SU-DHL-6 (cell line): ENCODE data around the gene PI4KA.
"Not testable (repeated sequence)": the region's sequence is repeated elsewhere in the genome, so short reads cannot be mapped to it uniquely, and the experiment has no call there.

Source experiments
- H2AFZ ChIP-seq: fragments of 200-600 bp; sonication (generic); 2 replicates; pipeline ENCODE4 v1.6.1; 2014; ENCODE audit warnings: low read depth, mild to moderate bottlenecking, moderate library complexity, mixed read lengths, antibody characterized with exemption, low read length; ENCODE audit not compliant: severe bottlenecking
- H3F3A ChIP-seq: fragments of 200-600 bp; shearing (Covaris generic); 2 replicates; pipeline ENCODE4 v1.6.0; 2016; ENCODE audit warnings: antibody characterized with exemption, mild to moderate bottlenecking; ENCODE audit not compliant: insufficient read depth
- H3K27ac ChIP-seq: fragments of 200-600 bp; sonication (generic); 2 replicates; pipeline ENCODE4 v1.5.1; 2016; ENCODE audit warnings: low read depth, mild to moderate bottlenecking, low read length, moderate library complexity, mixed read lengths
- H3K27me3 ChIP-seq: fragments of 200-600 bp; sonication (generic), shearing (Covaris generic); 2 replicates; pipeline ENCODE4 v1.6.0; 2014; ENCODE audit warnings: mild to moderate bottlenecking, low read length
- H3K36me3 ChIP-seq: fragments of 200-600 bp; sonication (generic); 2 replicates; pipeline ENCODE4 v1.6.1; 2014; ENCODE audit warnings: mild to moderate bottlenecking, low read length, mixed read lengths
- H3K4me2 ChIP-seq: fragments of 300-600, 200-600 bp; shearing (Covaris generic), sonication (generic); 2 replicates; pipeline ENCODE4 v1.6.0; 2014; ENCODE audit warnings: low read length, low read depth, mild to moderate bottlenecking; ENCODE audit not compliant: poor library complexity, severe bottlenecking
- H3K4me3 ChIP-seq: fragments of 200-600 bp; sonication (generic); 2 replicates; pipeline ENCODE4 v1.5.1; 2014; ENCODE audit warnings: antibody characterized with exemption, low read length, mild to moderate bottlenecking, mixed read lengths; ENCODE audit not compliant: insufficient read depth, poor library complexity, severe bottlenecking
- H3K79me2 ChIP-seq: fragments of 200-600 bp; sonication (generic); 2 replicates; pipeline ENCODE4 v1.6.1; 2014; ENCODE audit warnings: mild to moderate bottlenecking, low read length, moderate library complexity; ENCODE audit not compliant: insufficient read depth
- H3K9ac ChIP-seq: fragments of 200-600 bp; sonication (generic); 2 replicates; pipeline ENCODE4 v1.7.0; 2014; ENCODE audit warnings: mild to moderate bottlenecking, low read length
- H3K9me2 ChIP-seq: fragments of 200-600 bp; sonication (generic); replicated peaks from 2 replicates; pipeline ENCODE4 v1.6.1; 2014; ENCODE audit warnings: low read length; ENCODE audit not compliant: insufficient read depth
- H3K9me3 ChIP-seq: fragments of 200-600 bp; sonication (generic); 2 replicates; pipeline ENCODE4 v1.6.1; 2014; ENCODE audit warnings: low read length, mixed read lengths; ENCODE audit not compliant: insufficient read depth
- H4K20me1 ChIP-seq: fragments of 200-600 bp; sonication (generic); 2 replicates; pipeline ENCODE4 v1.6.1; 2014; ENCODE audit warnings: low read depth, mild to moderate bottlenecking, antibody characterized with exemption, low read length, moderate library complexity, mixed read lengths
- CTCF ChIP-seq: fragments of 200-600 bp; sonication (generic); IDR thresholded peaks from one replicate; pipeline ENCODE4 v1.5.1; 2017; ENCODE audit warnings: antibody characterized with exemption, mild to moderate bottlenecking, low read length, moderate library complexity; ENCODE audit not compliant: insufficient read depth, poor library complexity, severe bottlenecking
- EZH2phosphoT487 ChIP-seq: fragments of 200-600 bp; sonication (generic), shearing (Covaris generic); conservative IDR thresholded peaks from 2 replicates; pipeline ENCODE4 v1.6.1; 2018; ENCODE audit warnings: mild to moderate bottlenecking, antibody characterized with exemption, low read length, moderate library complexity, mixed read lengths

PI4KA gene

GRCh38 chr22:20834206-20834605 is 24.4 kb downstream of the PI4KA start:
- Histone ChIP-seq H3K4me2 (no peak overlapping the region), H2AFZ (no peak overlapping the region), H3K27ac (no peak overlapping the region), H3K36me3 (no peaks in the 10 kb centered on the region), H4K20me1 (no peaks in the 10 kb centered on the region), H3K9ac (no peak overlapping the region), H3K9me3 (no peaks in the 10 kb centered on the region), H3K9me2 (no peaks in the 10 kb centered on the region), H3K4me3 (no peak overlapping the region), H3K79me2 (peaks cover 9% of the 10 kb centered on the region), H3K27me3 (no peaks in the 10 kb centered on the region), H3F3A (no peaks in the 10 kb centered on the region)
- TF ChIP-seq EZH2phosphoT487 (no peak), CTCF (no peak)

DNA sequence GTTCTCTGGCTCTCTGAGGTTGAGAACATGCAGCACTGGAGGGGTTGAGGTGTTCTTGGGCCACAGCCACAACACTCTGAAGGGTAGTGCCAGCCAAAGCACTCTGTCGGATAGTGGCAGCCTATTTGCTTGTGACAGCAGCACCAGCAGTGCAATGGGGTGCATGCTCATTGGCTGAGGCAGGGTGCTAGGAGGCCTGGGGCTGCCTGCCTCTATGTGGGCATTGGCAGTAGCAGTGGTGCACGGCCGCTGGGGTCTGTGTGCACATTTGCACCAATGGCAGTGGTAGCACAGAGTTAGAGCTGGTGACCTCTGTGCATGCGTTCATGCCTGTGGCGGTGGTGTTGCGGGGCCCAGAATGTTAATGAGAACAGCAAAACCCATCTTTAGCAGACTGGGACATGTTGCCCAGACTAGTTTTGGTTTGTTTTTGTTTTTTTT is 25.4 kb downstream of the PI4KA start:
- H3K9me2 ChIP-seq = no peaks in the 10 kb centered on the region
- no peaks in the 10 kb centered on the region for H3F3A ChIP-seq
- no peak overlapping the region for H3K9ac ChIP-seq
- H4K20me1 ChIP-seq = no peaks in the 10 kb centered on the region
- H3K27ac ChIP-seq = no peak overlapping the region
- no peaks in the 10 kb centered on the region for H3K27me3 ChIP-seq
- H3K4me2 ChIP-seq = no peak overlapping the region
- no peak overlapping the region for H2AFZ ChIP-seq
- no peak overlapping the region for H3K4me3 ChIP-seq
- H3K36me3 ChIP-seq = no peaks in the 10 kb centered on the region
- H3K79me2 ChIP-seq = peaks cover 5% of the 10 kb centered on the region; the same call in 1 of the 2 replicates
- H3K9me3 ChIP-seq = no peaks in the 10 kb centered on the region
- TF ChIP-seq CTCF (no peak), EZH2phosphoT487 (no peak)

DNA sequence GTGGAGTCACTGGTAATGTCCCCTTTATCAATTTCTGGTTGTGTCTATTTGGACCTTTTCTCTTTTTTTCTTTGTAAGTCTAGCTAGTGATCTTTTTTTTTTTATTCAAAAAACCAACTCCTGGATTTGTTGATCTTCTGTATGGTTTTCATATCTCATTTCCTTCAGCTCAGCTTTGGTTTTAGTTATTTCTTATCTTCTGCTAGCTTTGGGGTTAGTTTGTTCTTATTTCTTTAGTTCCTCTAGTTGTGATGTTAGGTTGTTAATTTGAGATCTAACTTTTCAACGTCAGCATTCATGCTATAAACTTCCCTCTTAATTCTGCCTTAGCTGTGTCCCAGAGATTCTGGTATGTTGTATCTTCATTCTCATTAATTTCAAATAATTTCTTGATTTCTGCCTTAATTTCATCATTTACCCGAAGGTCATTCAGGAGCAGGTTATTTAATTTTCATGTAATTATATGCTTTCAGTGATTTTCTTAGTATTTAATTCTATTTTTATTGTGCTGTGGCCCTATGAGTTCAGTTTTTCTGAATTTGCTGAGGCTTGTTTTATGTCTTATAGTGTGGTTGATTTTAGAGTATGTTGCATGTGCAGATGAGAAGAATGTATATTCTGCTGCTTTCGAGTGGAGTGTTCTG is 29.0 kb downstream of the PI4KA start:
- no peaks in the 10 kb centered on the region for H3K36me3 ChIP-seq
- no peak overlapping the region for H2AFZ ChIP-seq
- H3K4me3 ChIP-seq = no peak overlapping the region
- H3K79me2 ChIP-seq = no peaks in the 10 kb centered on the region
- no peak for TF ChIP-seq CTCF
- no peak for TF ChIP-seq EZH2phosphoT487
- H3K4me2 ChIP-seq = no peak overlapping the region
- no peaks in the 10 kb centered on the region for H3K9me3 ChIP-seq
- H3F3A ChIP-seq = no peaks in the 10 kb centered on the region
- H3K27me3 ChIP-seq = no peaks in the 10 kb centered on the region
- no peaks in the 10 kb centered on the region for H3K9me2 ChIP-seq
- no peak overlapping the region for H3K9ac ChIP-seq
- no peak overlapping the region for H3K27ac ChIP-seq
- H4K20me1 ChIP-seq = no peaks in the 10 kb centered on the region

GRCh38 chr22:20826373-20827152 is 32.0 kb downstream of the PI4KA start:
- not testable (repeated sequence) for H3K9me2 ChIP-seq, H4K20me1 ChIP-seq, H3K4me2 ChIP-seq, H3K27ac ChIP-seq, H3K27me3 ChIP-seq, H3F3A ChIP-seq, H3K36me3 ChIP-seq, H3K9ac ChIP-seq, H3K79me2 ChIP-seq, H3K9me3 ChIP-seq, H2AFZ ChIP-seq, H3K4me3 ChIP-seq
